ENCODE measurements around the gene KIF19. TPM values are rescaled to one million over a fixed set of nuclear protein-coding genes. Genes with fewer than 3 reads are reported as not detected.

Gene KIF19
- total and polyA plus RNA-seq, 2 experiments from 2014 or later: not detected

DNA sequence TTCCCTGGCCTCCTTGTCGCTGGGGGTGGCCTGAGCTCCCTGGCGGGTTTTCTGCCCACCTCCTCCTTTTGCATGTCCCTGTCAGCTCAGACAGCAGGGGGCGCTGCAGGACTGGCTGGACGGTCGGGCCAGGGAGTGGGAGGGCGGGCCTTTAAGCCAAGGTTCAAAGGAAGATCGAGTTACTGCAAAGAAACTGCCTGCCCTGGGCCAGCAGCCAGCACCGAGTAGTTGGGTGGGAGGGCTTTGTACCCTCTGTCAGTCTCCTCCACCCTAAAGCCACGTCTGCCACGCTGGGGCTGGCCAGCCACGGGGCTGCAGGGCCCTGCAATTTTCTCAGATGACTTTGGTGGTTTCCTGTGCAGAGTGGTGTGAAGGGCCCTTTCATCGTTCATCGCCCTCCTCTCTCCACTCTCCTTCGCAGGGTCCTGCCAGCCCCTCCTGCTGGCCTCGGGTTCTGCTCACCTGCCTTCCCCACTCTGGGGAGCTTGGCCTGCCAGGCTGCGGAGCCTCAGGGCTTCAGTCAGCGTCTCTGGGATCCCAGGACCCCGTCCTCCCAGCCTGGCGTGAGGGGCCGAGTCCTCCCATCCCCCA, 53.6 kb downstream of the KIF19 start:
- TF ChIP-seq EZH2phosphoT487 (IDR thresholded peaks at IDR 0.05; ENCODE audit: insufficient read depth, low read depth) (no peak), EZH2 (IDR thresholded peaks at IDR 0.05; ENCODE audit: insufficient read depth, poor library complexity, severe bottlenecking) (no peak)
- Histone ChIP-seq H3K27ac (no peak overlapping the region), H3K9me3 (ENCODE audit: low read depth) (no peaks in the 10 kb centered on the region), H3K4me2 (ENCODE audit: unreplicated experiment) (peak overlapping the region; percentile 26), H2AFZ (peak overlapping the region; percentile 65; the same call in 1 of the 2 replicates), H3K79me2 (ENCODE audit: insufficient read depth) (no peaks in the 10 kb centered on the region), H3K4me3 (no peak overlapping the region), H3K27me3 (replicated peaks; ENCODE audit: insufficient read depth) (peaks cover 11% of the 10 kb centered on the region), H3F3A (ENCODE audit: insufficient read depth) (no peaks in the 10 kb centered on the region), H3K9ac (no peak overlapping the region), H3K36me3 (ENCODE audit: low read depth) (no peaks in the 10 kb centered on the region), H4K20me1 (ENCODE audit: insufficient read depth) (no peaks in the 10 kb centered on the region), H3K4me1 (ENCODE audit: insufficient read depth) (no peaks in the 10 kb centered on the region), H3K9me2 (ENCODE audit: insufficient read depth) (no peaks in the 10 kb centered on the region)
- peak; percentile 81 for DNase-seq
- 10 to 11% methylated on average over 17 to 20 of the region's 20 CpGs for WGBS, 2 experiments (ENCODE audit: low coverage in 1 of 2, low lambda C conversion rate in 2 of 2, missing lambda C conversion rate in 2 of 2)
- in situ Hi-C loops (cut with MboI): no loop called here

- H3K27me3 ChIP-seq (replicated peaks; ENCODE audit: insufficient read depth): peaks cover 11% of the 10 kb centered on the region
- in situ Hi-C loops (cut with MboI): no loop called here
- H3K4me2 ChIP-seq (ENCODE audit: unreplicated experiment): no peak overlapping the region
- DNase-seq: no peak
- H4K20me1 ChIP-seq (ENCODE audit: insufficient read depth): no peaks in the 10 kb centered on the region
- no peaks in the 10 kb centered on the region for H3F3A ChIP-seq (ENCODE audit: insufficient read depth)
- no peaks in the 10 kb centered on the region for H3K9me2 ChIP-seq (ENCODE audit: insufficient read depth)
- no peak overlapping the region for H3K4me3 ChIP-seq
- H3K79me2 ChIP-seq (ENCODE audit: insufficient read depth): no peaks in the 10 kb centered on the region
- H3K9ac ChIP-seq: no peak overlapping the region
- H3K4me1 ChIP-seq (ENCODE audit: insufficient read depth): no peaks in the 10 kb centered on the region
- H3K27ac ChIP-seq: no peak overlapping the region
- no peaks in the 10 kb centered on the region for H3K9me3 ChIP-seq (ENCODE audit: low read depth)
- H2AFZ ChIP-seq: no peak overlapping the region
- no peaks in the 10 kb centered on the region for H3K36me3 ChIP-seq (ENCODE audit: low read depth)
- TF ChIP-seq EZH2phosphoT487 (IDR thresholded peaks at IDR 0.05; ENCODE audit: insufficient read depth, low read depth) (no peak), EZH2 (IDR thresholded peaks at IDR 0.05; ENCODE audit: insufficient read depth, poor library complexity, severe bottlenecking) (no peak)
- WGBS, 2 experiments (ENCODE audit: low coverage in 1 of 2, low lambda C conversion rate in 2 of 2, missing lambda C conversion rate in 2 of 2): 21 to 26% methylated on average over 17 of the region's 17 CpGs
Observed at GRCh38 chr17:74380086-74380958, 54.3 kb downstream of the KIF19 start.

- H3F3A ChIP-seq (ENCODE audit: insufficient read depth): no peaks in the 10 kb centered on the region
- no peaks in the 10 kb centered on the region for H3K9me2 ChIP-seq (ENCODE audit: insufficient read depth)
- H3K9me3 ChIP-seq (ENCODE audit: low read depth): no peaks in the 10 kb centered on the region
- H4K20me1 ChIP-seq (ENCODE audit: insufficient read depth): no peaks in the 10 kb centered on the region
- no peak overlapping the region for H3K4me3 ChIP-seq
- no peak overlapping the region for H3K9ac ChIP-seq
- H3K4me2 ChIP-seq (ENCODE audit: unreplicated experiment): no peak overlapping the region
- H3K27me3 ChIP-seq (replicated peaks; ENCODE audit: insufficient read depth): peaks cover 7% of the 10 kb centered on the region
- DNase-seq: no peak
- no peaks in the 10 kb centered on the region for H3K36me3 ChIP-seq (ENCODE audit: low read depth)
- no peak overlapping the region for H3K27ac ChIP-seq
- TF ChIP-seq EZH2phosphoT487 (IDR thresholded peaks at IDR 0.05; ENCODE audit: insufficient read depth, low read depth) (no peak), EZH2 (IDR thresholded peaks at IDR 0.05; ENCODE audit: insufficient read depth, poor library complexity, severe bottlenecking) (no peak)
- in situ Hi-C loops (cut with MboI): no loop called here
- H3K79me2 ChIP-seq (ENCODE audit: insufficient read depth): no peaks in the 10 kb centered on the region
- no peak overlapping the region for H2AFZ ChIP-seq
- H3K4me1 ChIP-seq (ENCODE audit: insufficient read depth): no peaks in the 10 kb centered on the region
- 78 to 80% methylated on average over 15 of the region's 15 CpGs for WGBS, 2 experiments (ENCODE audit: low coverage in 1 of 2, low lambda C conversion rate in 2 of 2, missing lambda C conversion rate in 2 of 2)
Observed at GRCh38 chr17:74380959-74381808, 55.2 kb downstream of the KIF19 start.

DNA sequence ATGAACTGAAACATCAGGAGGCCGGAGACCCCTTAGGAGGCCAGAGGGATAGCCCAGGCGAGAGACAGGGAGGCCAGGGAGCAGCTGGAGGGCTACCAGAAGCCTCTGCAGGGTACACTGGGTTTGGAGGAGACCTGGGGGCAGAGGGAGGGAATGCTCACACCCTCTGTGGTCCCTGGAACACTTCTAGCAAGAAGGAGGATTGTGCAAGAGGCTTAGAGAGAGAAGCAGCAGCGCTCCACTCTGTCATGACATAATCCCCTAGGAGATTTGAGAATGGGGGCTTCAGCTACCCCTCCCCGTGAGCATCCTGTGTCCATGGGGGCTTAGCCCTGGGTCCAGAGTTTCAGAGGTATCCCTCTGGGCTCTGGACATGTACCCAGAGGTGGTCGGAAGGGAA, 57.1 kb downstream of the KIF19 start:
- H3K9ac ChIP-seq: no peak overlapping the region
- no peaks in the 10 kb centered on the region for H3K4me1 ChIP-seq (ENCODE audit: insufficient read depth)
- no peak overlapping the region for H3K4me2 ChIP-seq (ENCODE audit: unreplicated experiment)

More for the DNA sequence above, 57.1 kb downstream of the KIF19 start:
- H3F3A ChIP-seq (ENCODE audit: insufficient read depth): no peaks in the 10 kb centered on the region
- 54 to 69% methylated on average over 5 of the region's 5 CpGs for WGBS, 2 experiments (ENCODE audit: low coverage in 1 of 2, low lambda C conversion rate in 2 of 2, missing lambda C conversion rate in 2 of 2)
- DNase-seq: no peak
- H2AFZ ChIP-seq: no peak overlapping the region
- H3K27me3 ChIP-seq (replicated peaks; ENCODE audit: insufficient read depth): no peaks in the 10 kb centered on the region; the same call in 1 of the 2 replicates
- TF ChIP-seq EZH2 (IDR thresholded peaks at IDR 0.05; ENCODE audit: insufficient read depth, poor library complexity, severe bottlenecking) (no peak), EZH2phosphoT487 (IDR thresholded peaks at IDR 0.05; ENCODE audit: insufficient read depth, low read depth) (no peak)
- no peaks in the 10 kb centered on the region for H3K79me2 ChIP-seq (ENCODE audit: insufficient read depth)
- in situ Hi-C loops (cut with MboI): no loop called here
- H3K9me3 ChIP-seq (ENCODE audit: low read depth): no peaks in the 10 kb centered on the region
- no peak overlapping the region for H3K4me3 ChIP-seq
- no peaks in the 10 kb centered on the region for H3K36me3 ChIP-seq (ENCODE audit: low read depth)
- no peaks in the 10 kb centered on the region for H3K9me2 ChIP-seq (ENCODE audit: insufficient read depth)
- no peaks in the 10 kb centered on the region for H4K20me1 ChIP-seq (ENCODE audit: insufficient read depth)
- no peak overlapping the region for H3K27ac ChIP-seq

Measured in GM23248 (cell line).